Activated B cell treated with CpG ODN at 0.5 μM for 24 hours (primary cell): ENCODE measurements around the gene MTMR11. TPM values are rescaled to one million over a fixed set of nuclear protein-coding genes. Genes with fewer than 3 reads are reported as not detected.
"Not testable (repeated sequence)": the region's sequence is repeated elsewhere in the genome, so short reads cannot be mapped to it uniquely, and the experiment has no call there.

Experiments used
- ATAC-seq: fragments of 200-7000 bp; cut with Tn5 transposase; one replicate; pipeline ENCODE4 v1.10.0; 2021; ENCODE audit warnings: low read depth, mild to moderate bottlenecking, moderate library complexity
- CTCF ChIA-PET: fragments of 350-600 bp; sonication (Branson Sonifier 250); formaldehyde crosslinking; loops from one replicate; lab custom pipeline; 2021; ENCODE audit warnings: antibody characterized with exemption; lab: Charles Lee
- POLR2A ChIA-PET: fragments of 350-600 bp; sonication (Branson Sonifier 250); formaldehyde crosslinking; loops from one replicate; lab custom pipeline; 2021; ENCODE audit warnings: antibody characterized with exemption; lab: Charles Lee
- DNase-seq: peaks from one replicate; pipeline ENCODE4 v3.0.0; 2022
- H3K27ac Mint-ChIP-seq: one replicate; pipeline ENCODE4 v1.8.0; 2020; ENCODE audit warnings: mixed read lengths
- H3K27me3 Mint-ChIP-seq: one replicate; pipeline ENCODE4 v1.8.0; 2021; ENCODE audit warnings: mixed read lengths
- H3K36me3 Mint-ChIP-seq: one replicate; pipeline ENCODE4 v1.8.0; 2021; ENCODE audit warnings: low read depth, mixed read lengths
- H3K4me1 Mint-ChIP-seq: one replicate; pipeline ENCODE4 v1.8.0; 2021; ENCODE audit warnings: mixed read lengths
- H3K4me3 Mint-ChIP-seq: one replicate; pipeline ENCODE4 v1.8.0; 2020; ENCODE audit warnings: mild to moderate bottlenecking, mixed read lengths
- H3K9me3 Mint-ChIP-seq: one replicate; pipeline ENCODE4 v1.8.0; 2020; ENCODE audit warnings: mixed read lengths
- CTCF ChIP-seq: fragments of 200-600 bp; IDR thresholded peaks from one replicate; pipeline ENCODE4 v1.8.0; 2022; ENCODE audit warnings: antibody characterized with exemption, mild to moderate bottlenecking
- intact Hi-C: fragments of 100-400 bp; cut with micrococcal nuclease; formaldehyde crosslinking; loops from one replicate; pipeline ENCODE4 v1.15.1; 2024
- total RNA-seq: library from RNA; stranded (reverse); gene quantifications from 2 replicates; pipeline ENCODE4 v1.2.3, GENCODE V29; 2022

Gene MTMR11
- total RNA-seq, 1 donor from 2014 or later = not detected

- Mint-ChIP-seq H3K27ac (no peak overlapping the region), H3K4me1 (no peaks in the 10 kb centered on the region), H3K4me3 (no peak overlapping the region), H3K36me3 (no peaks in the 10 kb centered on the region), H3K27me3 (no peaks in the 10 kb centered on the region), H3K9me3 (no peaks in the 10 kb centered on the region)
- CTCF ChIA-PET = no interaction called here
- no peak for TF ChIP-seq CTCF
- DNase-seq = no peak
- ATAC-seq = no peak
- POLR2A ChIA-PET = no interaction called here
- intact Hi-C loops = no loop called here
Measured at GRCh38 chr1:149949911-149950310, 13.2 kb upstream of the MTMR11 start.

GRCh38 chr1:149945206-149945605 lies 8.5 kb upstream of the MTMR11 start:
- Mint-ChIP-seq H3K27ac (no peak overlapping the region), H3K36me3 (no peaks in the 10 kb centered on the region)

GRCh38 chr1:149942885-149943284 lies 6.2 kb upstream of the MTMR11 start:
- H3K4me1 Mint-ChIP-seq = no peaks in the 10 kb centered on the region
- no peaks in the 10 kb centered on the region for H3K9me3 Mint-ChIP-seq
- H3K27me3 Mint-ChIP-seq = no peaks in the 10 kb centered on the region
- POLR2A ChIA-PET = interaction anchor here (0.5 kb wide), 1 partner anchor 15 kb away, joined by 10 read pairs; no protein-coding TSS in a partner anchor
- intact Hi-C loops = no loop called here
- no peak overlapping the region for H3K4me3 Mint-ChIP-seq
- DNase-seq (no peak), ATAC-seq (no peak)
- H3K27ac Mint-ChIP-seq = no peak overlapping the region
- CTCF ChIA-PET = interaction anchor here (1.0 kb wide), 1 partner anchor 244 kb away, joined by 3 read pairs; no protein-coding TSS in a partner anchor
- no peak for TF ChIP-seq CTCF
- no peaks in the 10 kb centered on the region for H3K36me3 Mint-ChIP-seq

More at GRCh38 chr1:149945206-149945605, 8.5 kb upstream of the MTMR11 start:
- H3K4me3 Mint-ChIP-seq = no peak overlapping the region
- ChIA-PET CTCF (no interaction called here), POLR2A (no interaction called here)
- no peak for DNase-seq
- no peaks in the 10 kb centered on the region for H3K4me1 Mint-ChIP-seq
- no peaks in the 10 kb centered on the region for H3K9me3 Mint-ChIP-seq
- ATAC-seq = no peak
- no peaks in the 10 kb centered on the region for H3K27me3 Mint-ChIP-seq
- TF ChIP-seq CTCF = no peak
- intact Hi-C loops = no loop called here

DNA sequence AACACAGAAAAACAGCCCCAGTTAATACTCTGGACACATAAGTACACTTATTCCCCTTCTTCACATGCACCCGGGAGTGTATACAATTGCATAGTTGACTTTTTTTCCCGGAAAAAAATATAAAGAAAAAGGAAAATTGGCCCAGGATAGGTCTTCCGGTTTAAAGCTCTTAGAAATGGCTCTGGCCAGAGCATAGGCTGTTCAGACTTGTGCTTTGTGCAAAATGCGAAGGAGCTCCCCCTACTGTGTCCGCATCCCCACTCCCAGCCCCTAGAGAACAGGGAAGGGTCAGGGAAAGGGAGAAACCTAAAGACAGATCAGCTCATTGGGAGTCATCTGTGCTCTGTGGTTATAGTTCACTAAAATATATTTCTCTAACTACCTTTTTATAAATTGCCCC lies 5.5 kb upstream of the MTMR11 start:
- no peaks in the 10 kb centered on the region for H3K9me3 Mint-ChIP-seq
- intact Hi-C loops = no loop called here
- no peak for ATAC-seq
- ChIA-PET POLR2A (no interaction called here), CTCF (interaction anchor here (1.0 kb wide), 1 partner anchor 245 kb away, joined by 3 read pairs; no protein-coding TSS in a partner anchor)
- H3K4me1 Mint-ChIP-seq = peaks cover 2% of the 10 kb centered on the region
- H3K27me3 Mint-ChIP-seq = no peaks in the 10 kb centered on the region
- no peak for TF ChIP-seq CTCF
- H3K4me3 Mint-ChIP-seq = no peak overlapping the region
- no peak for DNase-seq
- H3K36me3 Mint-ChIP-seq = no peaks in the 10 kb centered on the region
- no peak overlapping the region for H3K27ac Mint-ChIP-seq

GRCh38 chr1:149940427-149940826 lies 3.7 kb upstream of the MTMR11 start:
- Mint-ChIP-seq H3K9me3 (no peaks in the 10 kb centered on the region), H3K27ac (no peak overlapping the region), H3K36me3 (no peaks in the 10 kb centered on the region), H3K4me3 (no peak overlapping the region), H3K4me1 (peaks cover 5% of the 10 kb centered on the region), H3K27me3 (peaks cover 2% of the 10 kb centered on the region)
- TF ChIP-seq CTCF = no peak
- intact Hi-C loops = no loop called here
- ATAC-seq (no peak), DNase-seq (no peak)
- POLR2A ChIA-PET = no interaction called here
- CTCF ChIA-PET = no interaction called here

GRCh38 chr1:149938668-149939003 lies 2.0 kb upstream of the MTMR11 start:
- H3K36me3 Mint-ChIP-seq, ATAC-seq, DNase-seq, H3K4me1 Mint-ChIP-seq, H3K9me3 Mint-ChIP-seq, H3K4me3 Mint-ChIP-seq, H3K27ac Mint-ChIP-seq, CTCF ChIA-PET, intact Hi-C loops: not testable (repeated sequence)
- POLR2A ChIA-PET = interaction anchor here (0.5 to 1.0 kb wide), 5 partner anchors 10 to 290 kb away, joined by 3 to 6 read pairs (median 5); a partner anchor contains a TSS
- H3K27me3 Mint-ChIP-seq = peaks cover 11% of the 10 kb centered on the region
